SK-N-SH (cell line): ENCODE data around the gene DAB1. TPM values are rescaled to one million over a fixed set of nuclear protein-coding genes. Genes with fewer than 3 reads are reported as not detected.

ENCODE experiments used
- CTCF ChIA-PET: fragments of 300-600, 350-600 bp; formaldehyde crosslinking; extraction: SDS; loops from one replicate; lab custom pipeline; 2021; lab: Yijun Ruan, JAX
- POLR2A ChIA-PET: fragments of 350-600 bp; sonication (Branson Sonifier 250); formaldehyde crosslinking; extraction: SDS; loops from one replicate; lab custom pipeline; 2020; ENCODE audit warnings: antibody characterized with exemption, inconsistent platforms; lab: Yijun Ruan, JAX
- DNase-seq: peaks from one replicate; pipeline ENCODE4 v3.0.0; 2012
- H2AFZ ChIP-seq: fragments of 200-600 bp; sonication (generic); 2 replicates; pipeline ENCODE4 v1.8.1; 2016; ENCODE audit warnings: antibody characterized with exemption, mild to moderate bottlenecking, low read depth
- H3F3A ChIP-seq: fragments of 200-600 bp; sonication (generic); replicated peaks from 2 replicates; pipeline ENCODE3; 2016; ENCODE audit warnings: antibody characterized with exemption, mild to moderate bottlenecking; ENCODE audit not compliant: insufficient read depth
- H3K27ac ChIP-seq, 2 experiments: fragments of 200-500 bp in 1 of 2; fragments of 200-600 bp in 1 of 2; sonication (Bioruptor generic) in 1 of 2; sonication (generic), shearing (Covaris generic) in 1 of 2; 2 replicates each; pipeline versions ENCODE4 v1.5.1 to v1.6.1; 2014 to 2016; ENCODE audit warnings: low read depth in 2 of 2, inconsistent platforms in 1 of 2, low read length in 1 of 2, mild to moderate bottlenecking in 1 of 2, mixed read lengths in 1 of 2
- H3K27me3 ChIP-seq: fragments of 200-600 bp; sonication (generic), shearing (Covaris generic); 2 replicates; pipeline ENCODE4 v1.6.1; 2016; ENCODE audit warnings: mixed run types; ENCODE audit not compliant: insufficient read depth
- H3K36me3 ChIP-seq, 2 experiments: fragments of 200-500 bp in 1 of 2; fragments of 200-600 bp in 1 of 2; sonication (Bioruptor generic) in 1 of 2; sonication (generic) in 1 of 2; replicated peaks in 1 of 2; 2 replicates each; pipeline versions ENCODE3 to v1.5.1; 2014 to 2016; ENCODE audit warnings: low read length in 1 of 2, mild to moderate bottlenecking in 1 of 2; ENCODE audit not compliant: insufficient read depth in 2 of 2, control insufficient read depth in 1 of 2
- H3K4me1 ChIP-seq, 2 experiments: fragments of 200-500 bp in 1 of 2; fragments of 200-600 bp in 1 of 2; sonication (Bioruptor generic) in 1 of 2; sonication (generic), shearing (Covaris generic) in 1 of 2; 2 replicates each; pipeline versions ENCODE4 v1.5.1 to v1.6.1; 2014 to 2016; ENCODE audit warnings: low read depth in 1 of 2, low read length in 1 of 2, mixed run types in 1 of 2; ENCODE audit not compliant: insufficient read depth in 2 of 2, control insufficient read depth in 1 of 2
- H3K4me2 ChIP-seq: fragments of 200-600 bp; sonication (generic), shearing (Covaris generic); 2 replicates; pipeline ENCODE4 v1.6.1; 2017; ENCODE audit warnings: mixed run types
- H3K4me3 ChIP-seq, 2 experiments: fragments of 200-500 bp in 1 of 2; fragments of 200-600 bp in 1 of 2; sonication (Bioruptor generic) in 1 of 2; sonication (generic), shearing (Covaris generic) in 1 of 2; 2 replicates each; pipeline versions ENCODE4 v1.5.1 to v1.8.1; 2014 to 2016; ENCODE audit warnings: low read depth in 2 of 2, inconsistent platforms in 1 of 2, low read length in 1 of 2, mild to moderate bottlenecking in 1 of 2, mixed read lengths in 1 of 2, moderate library complexity in 1 of 2
- H3K79me2 ChIP-seq: fragments of 200-600 bp; sonication (generic); 2 replicates; pipeline ENCODE4 v1.8.1; 2017; ENCODE audit warnings: mild to moderate bottlenecking; ENCODE audit not compliant: insufficient read depth
- H3K9ac ChIP-seq: fragments of 200-600 bp; sonication (generic); 2 replicates; pipeline ENCODE4 v1.6.1; 2017; ENCODE audit warnings: mixed run types
- H3K9me2 ChIP-seq: fragments of 200-600 bp; sonication (generic); 2 replicates; pipeline ENCODE4 v1.6.1; 2017; ENCODE audit warnings: mixed run types
- H3K9me3 ChIP-seq: fragments of 200-600 bp; sonication (generic); 2 replicates; pipeline ENCODE4 v1.6.1; 2017; ENCODE audit warnings: mixed run types, mild to moderate bottlenecking, moderate library complexity
- H4K20me1 ChIP-seq: fragments of 200-600 bp; sonication (generic); 2 replicates; pipeline ENCODE4 v1.6.1; 2017; ENCODE audit warnings: mild to moderate bottlenecking, mixed run types; ENCODE audit not compliant: insufficient read depth
- CHD2 ChIP-seq: fragments of 150-350 bp; IDR thresholded peaks from 2 replicates; pipeline ENCODE4 v1.6.1; 2018; ENCODE audit warnings: low read length; ENCODE audit not compliant: partially characterized antibody
- EP300 ChIP-seq, 2 experiments: IDR thresholded peaks; 2 replicates each; pipeline versions ENCODE4 v1.4.0 to v1.6.1; 2012; ENCODE audit warnings: borderline replicate concordance in 1 of 2, low read depth in 1 of 2, low read length in 1 of 2
- EZH2phosphoT487 ChIP-seq: fragments of 200-600 bp; sonication (generic); IDR thresholded peaks from 2 replicates; pipeline ENCODE4 v1.6.1; 2017; ENCODE audit warnings: low read depth, mixed run types, mild to moderate bottlenecking, antibody characterized with exemption, moderate library complexity, borderline replicate concordance
- FOXJ3 ChIP-seq: sonication (generic); formaldehyde crosslinking; IDR thresholded peaks from 2 replicates; pipeline ENCODE4 v1.5.1; 2020; ENCODE audit warnings: mild to moderate bottlenecking, missing genetic modification reagents
- GABPA ChIP-seq: IDR thresholded peaks from 2 replicates; pipeline ENCODE4 v1.4.0; 2012; ENCODE audit warnings: low read depth, mild to moderate bottlenecking
- JUND ChIP-seq: IDR thresholded peaks from 2 replicates; pipeline ENCODE4 v1.4.0; 2012
- MXI1 ChIP-seq: IDR thresholded peaks from 2 replicates; pipeline ENCODE4 v1.6.1; 2012; ENCODE audit warnings: mild to moderate bottlenecking, low read depth, low read length, improper control_type of control experiment
- NFIC ChIP-seq: IDR thresholded peaks from 2 replicates; pipeline ENCODE4 v1.4.0; 2012; ENCODE audit warnings: borderline replicate concordance
- POLR2AphosphoS5 ChIP-seq: IDR thresholded peaks from 2 replicates; pipeline ENCODE4 v1.6.1; 2012; ENCODE audit warnings: low read depth, low read length
- RCOR1 ChIP-seq: fragments of 150-350 bp; IDR thresholded peaks from 2 replicates; pipeline ENCODE4 v1.6.1; 2017; ENCODE audit warnings: antibody characterized with exemption, low read length
- RFX5 ChIP-seq: IDR thresholded peaks from 2 replicates; pipeline ENCODE4 v1.6.1; 2012; ENCODE audit warnings: mild to moderate bottlenecking, improper control_type of control experiment, low read length
- RXRA ChIP-seq: IDR thresholded peaks from 2 replicates; pipeline ENCODE4 v1.4.0; 2012; ENCODE audit warnings: low read depth, mild to moderate bottlenecking, borderline replicate concordance
- SMC3 ChIP-seq: IDR thresholded peaks from 2 replicates; pipeline ENCODE4 v1.6.1; 2012; ENCODE audit warnings: low read depth, low read length, improper control_type of control experiment
- TAF1 ChIP-seq: IDR thresholded peaks from 2 replicates; pipeline ENCODE4 v1.6.1; 2012; ENCODE audit warnings: low read depth, mild to moderate bottlenecking, low read length, moderate library complexity, borderline replicate concordance
- TEAD4 ChIP-seq: IDR thresholded peaks from 2 replicates; pipeline ENCODE4 v1.4.0; 2012; ENCODE audit warnings: mild to moderate bottlenecking, borderline replicate concordance; ENCODE audit not compliant: insufficient read depth
- WGBS: methylation state at CpG from one replicate; pipeline ENCODE4 v1.1.6; 2017; ENCODE audit warnings: low lambda C conversion rate; 5-methylcytosine and 5-hydroxymethylcytosine counted together
- polyA plus RNA-seq, 3 experiments: library from polyadenylated mRNA; depleted of rRNA; stranded (reverse); fragments of >200 nt; gene quantifications; 2 replicates each; pipeline ENCODE4 v1.2.3, GENCODE V29; 2012
- TF ChIP-seq, protein P1 (sequence below): IDR thresholded peaks from 2 replicates; pipeline ENCODE4; 2012
- TF ChIP-seq, protein P2 (sequence below): IDR thresholded peaks from 2 replicates; pipeline ENCODE4 v1.4.0; 2012; ENCODE audit warnings: low read depth, borderline replicate concordance
- TF ChIP-seq, protein P3 (sequence below): fragments of 150-350 bp; IDR thresholded peaks from 2 replicates; pipeline ENCODE4 v1.6.1; 2017; ENCODE audit warnings: antibody characterized with exemption, low read length, low read depth, borderline replicate concordance

The DAB1 gene
- polyA plus RNA-seq, 1 of the 3 experiments (the other 2 are of a cell fraction), result 2.9 TPM

DNA sequence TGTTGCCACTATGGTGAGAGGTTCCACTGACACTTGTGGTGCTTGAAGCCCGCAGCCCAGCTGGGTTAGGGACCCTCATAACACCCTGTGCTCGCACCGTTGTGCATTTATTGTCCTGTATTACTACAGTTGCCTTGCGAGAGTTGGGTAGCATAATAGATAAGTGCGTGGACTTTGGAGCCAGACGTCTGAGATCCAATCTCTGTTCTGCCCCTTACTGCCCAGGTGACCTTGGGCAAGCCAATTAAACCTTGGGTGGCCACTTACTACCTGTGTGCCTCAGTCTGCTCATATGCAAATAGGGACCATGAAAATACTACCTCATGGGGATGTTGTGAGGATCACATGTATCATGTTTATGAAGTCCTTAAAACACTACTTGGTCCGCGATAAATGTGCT is 471.4 kb downstream of the DAB1 start:
- H3K9me3 ChIP-seq, result no peaks in the 10 kb centered on the region
- H3K9ac ChIP-seq, result no peak overlapping the region
- WGBS, result 68% methylated on average over 8 of the region's 8 CpGs
- H3K27ac ChIP-seq, result no peak overlapping the region
- no peak overlapping the region for H3K4me3 ChIP-seq
- peaks cover 0 to under 1% of the 10 kb centered on the region in 2 experiments; a peak in 2 of 4 replicates for H3K4me1 ChIP-seq
- no peak overlapping the region for H3K4me2 ChIP-seq
- TF ChIP-seq, protein P1, sequence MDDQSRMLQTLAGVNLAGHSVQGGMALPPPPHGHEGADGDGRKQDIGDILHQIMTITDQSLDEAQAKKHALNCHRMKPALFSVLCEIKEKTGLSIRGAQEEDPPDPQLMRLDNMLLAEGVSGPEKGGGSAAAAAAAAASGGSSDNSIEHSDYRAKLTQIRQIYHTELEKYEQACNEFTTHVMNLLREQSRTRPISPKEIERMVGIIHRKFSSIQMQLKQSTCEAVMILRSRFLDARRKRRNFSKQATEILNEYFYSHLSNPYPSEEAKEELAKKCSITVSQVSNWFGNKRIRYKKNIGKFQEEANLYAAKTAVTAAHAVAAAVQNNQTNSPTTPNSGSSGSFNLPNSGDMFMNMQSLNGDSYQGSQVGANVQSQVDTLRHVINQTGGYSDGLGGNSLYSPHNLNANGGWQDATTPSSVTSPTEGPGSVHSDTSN, result no peak
- TF ChIP-seq FOXJ3 (CRISPR knock-in tag), result no peak
- TF ChIP-seq, protein P2, sequence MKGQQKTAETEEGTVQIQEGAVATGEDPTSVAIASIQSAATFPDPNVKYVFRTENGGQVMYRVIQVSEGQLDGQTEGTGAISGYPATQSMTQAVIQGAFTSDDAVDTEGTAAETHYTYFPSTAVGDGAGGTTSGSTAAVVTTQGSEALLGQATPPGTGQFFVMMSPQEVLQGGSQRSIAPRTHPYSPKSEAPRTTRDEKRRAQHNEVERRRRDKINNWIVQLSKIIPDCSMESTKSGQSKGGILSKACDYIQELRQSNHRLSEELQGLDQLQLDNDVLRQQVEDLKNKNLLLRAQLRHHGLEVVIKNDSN, result no peak
- TF ChIP-seq, protein P3, sequence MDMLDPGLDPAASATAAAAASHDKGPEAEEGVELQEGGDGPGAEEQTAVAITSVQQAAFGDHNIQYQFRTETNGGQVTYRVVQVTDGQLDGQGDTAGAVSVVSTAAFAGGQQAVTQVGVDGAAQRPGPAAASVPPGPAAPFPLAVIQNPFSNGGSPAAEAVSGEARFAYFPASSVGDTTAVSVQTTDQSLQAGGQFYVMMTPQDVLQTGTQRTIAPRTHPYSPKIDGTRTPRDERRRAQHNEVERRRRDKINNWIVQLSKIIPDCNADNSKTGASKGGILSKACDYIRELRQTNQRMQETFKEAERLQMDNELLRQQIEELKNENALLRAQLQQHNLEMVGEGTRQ, result no peak
- TF ChIP-seq POLR2AphosphoS5, result no peak
- TF ChIP-seq JUND, result no peak
- no peak for TF ChIP-seq CHD2
- TF ChIP-seq EZH2phosphoT487, result no peak
- no peak for TF ChIP-seq RXRA
- TF ChIP-seq SMC3, result no peak
- no peak for TF ChIP-seq MXI1
- TF ChIP-seq RCOR1, result no peak
- TF ChIP-seq RFX5, result no peak
- no peak for TF ChIP-seq TEAD4
- no peak for TF ChIP-seq TAF1
- TF ChIP-seq GABPA, result no peak
- no peak for TF ChIP-seq EP300 (IDR thresholded peaks at IDR 0.05; ENCODE audit: borderline replicate concordance in 1 of 2, low read depth in 1 of 2, low read length in 1 of 2)
- no peak for TF ChIP-seq NFIC
- ChIA-PET CTCF (interaction anchor here (2.2 kb wide), 1 partner anchor 13 kb away, joined by 5 read pairs; the partner anchor contains the start of gene C8B), POLR2A (no interaction called here)
- H3K27me3 ChIP-seq, result no peaks in the 10 kb centered on the region
- no peaks in the 10 kb centered on the region for H3K9me2 ChIP-seq
- H3K79me2 ChIP-seq, result no peaks in the 10 kb centered on the region
- H2AFZ ChIP-seq, result no peak overlapping the region
- no peaks in the 10 kb centered on the region for H3K36me3 ChIP-seq
- H3F3A ChIP-seq, result no peaks in the 10 kb centered on the region
- DNase-seq, result no peak
- no peaks in the 10 kb centered on the region for H4K20me1 ChIP-seq
